Ureter (tissue), 1 donor: Measurements from ENCODE around the gene AKAP8. TPM values are rescaled to one million over a fixed set of nuclear protein-coding genes. Genes with fewer than 3 reads are reported as not detected.
"Not testable (repeated sequence)": the region's sequence is repeated elsewhere in the genome, so short reads cannot be mapped to it uniquely, and the experiment has no call there.

Source experiments
- DNase-seq: peaks from one replicate; pipeline ENCODE4 v3.0.0-alpha.2; 2020; ENCODE audit warnings: low spot score
- total RNA-seq: library from RNA; stranded (reverse); gene quantifications from one replicate; pipeline ENCODE4 v1.2.4, GENCODE V29; 2023
- donor health status: DM: yes; HTN: yes; CAD: no.

Gene AKAP8
- total RNA-seq, 1 donor from 2014 or later: 69.7 TPM

DNA sequence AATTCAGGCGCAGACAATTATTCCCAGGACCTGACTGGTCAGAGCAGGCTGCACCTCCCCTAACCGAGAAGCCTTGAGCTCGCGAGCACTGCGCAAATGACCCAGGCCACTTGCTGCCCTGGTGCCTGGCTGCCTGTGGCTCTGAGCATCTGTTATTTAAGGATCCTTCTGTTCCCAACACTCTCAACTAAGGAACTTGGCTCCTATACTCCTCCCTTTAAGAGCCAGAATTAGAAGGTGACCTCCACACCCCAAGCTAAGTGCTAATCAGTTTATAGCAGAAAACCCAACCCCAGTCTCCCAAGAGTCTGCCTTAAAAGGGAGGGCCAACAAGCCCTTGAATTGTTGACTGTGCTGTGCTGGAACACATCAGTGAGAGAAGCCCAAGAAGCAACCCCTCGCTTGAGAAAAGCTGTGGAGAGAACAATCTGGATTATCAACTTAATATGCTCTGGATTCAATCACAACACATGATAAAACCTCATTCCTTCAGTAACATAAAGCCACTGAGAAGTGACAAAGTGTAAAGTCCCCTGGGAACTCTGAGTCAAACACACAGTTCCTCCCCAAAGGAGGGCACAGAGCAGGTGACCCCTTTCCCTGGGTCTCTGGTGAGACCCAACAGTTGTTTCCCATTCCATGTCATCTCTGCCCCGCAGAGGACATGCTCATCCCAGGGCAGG lies 24.7 kb upstream of the AKAP8 start:
- no peak for DNase-seq

DNA sequence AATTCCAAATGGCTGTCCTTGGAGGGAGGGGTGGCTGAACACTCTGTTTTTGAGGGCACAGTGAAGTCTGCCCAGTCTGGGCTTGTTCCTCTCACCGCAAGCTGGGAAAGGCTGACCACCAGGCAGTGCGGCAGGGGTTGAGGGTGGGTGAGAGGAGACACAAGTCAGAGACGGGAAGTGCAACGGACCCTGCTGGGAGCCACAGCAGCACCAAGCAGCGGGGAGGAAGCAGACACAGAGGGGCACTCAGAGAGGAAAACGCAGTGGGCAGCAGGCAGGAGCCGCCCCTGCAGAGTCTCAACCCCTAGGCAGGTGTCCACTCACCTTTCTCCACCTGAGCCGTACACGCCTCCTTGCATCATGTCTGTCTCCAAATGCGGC lies 23.6 kb upstream of the AKAP8 start:
- no peak for DNase-seq

DNA sequence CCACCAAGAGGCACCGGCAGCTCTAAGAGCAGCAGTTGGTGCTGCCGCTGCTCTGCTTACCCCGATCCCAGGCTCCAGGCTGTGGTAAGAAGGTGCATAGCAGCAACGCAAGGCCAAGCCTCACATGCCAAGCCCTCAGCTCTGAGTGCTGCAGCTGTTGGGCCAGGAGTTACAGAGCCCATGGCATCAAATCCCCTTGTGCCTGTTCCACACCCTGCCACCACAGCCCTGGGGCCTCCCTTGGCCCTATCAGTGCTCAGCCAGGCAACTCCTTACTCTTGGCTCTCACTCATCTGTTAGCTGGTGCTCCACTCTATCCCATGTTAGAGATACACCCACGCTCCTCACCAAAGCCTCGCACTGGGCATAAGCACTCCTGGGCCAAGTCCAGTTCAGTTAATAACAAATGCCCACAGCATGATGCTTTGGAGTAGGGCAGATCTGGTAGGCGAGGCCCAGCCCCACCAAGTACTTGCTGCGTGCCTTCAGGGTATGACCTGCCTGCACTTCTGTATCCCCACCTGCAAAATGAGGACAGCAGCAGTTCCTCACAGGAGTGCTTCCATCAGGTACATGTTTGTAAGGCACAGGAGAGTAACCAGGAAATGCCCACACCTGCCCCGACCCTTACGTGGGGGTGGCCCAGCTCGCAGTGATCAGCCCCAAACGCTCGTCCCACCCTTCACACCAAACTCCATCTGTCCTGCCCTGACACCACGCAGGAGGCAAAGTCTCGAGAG lies 23.0 kb upstream of the AKAP8 start:
- no peak for DNase-seq

DNA sequence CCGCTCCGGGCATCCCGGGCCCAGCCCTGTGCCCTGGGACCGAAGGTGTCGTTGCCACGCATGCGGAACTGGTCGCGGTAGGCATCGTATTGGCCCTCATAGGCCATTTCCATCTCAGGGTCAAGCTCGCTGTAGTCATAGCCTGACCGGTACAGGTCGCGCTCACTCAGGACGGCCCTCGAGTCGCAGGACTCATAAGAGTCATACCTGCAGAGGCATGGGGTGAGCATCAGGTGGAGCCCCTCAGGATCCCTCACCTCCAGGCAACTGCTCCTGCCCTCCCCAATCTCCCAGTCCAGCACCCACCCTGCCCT lies 21.8 kb upstream of the AKAP8 start:
- no peak for DNase-seq

DNA sequence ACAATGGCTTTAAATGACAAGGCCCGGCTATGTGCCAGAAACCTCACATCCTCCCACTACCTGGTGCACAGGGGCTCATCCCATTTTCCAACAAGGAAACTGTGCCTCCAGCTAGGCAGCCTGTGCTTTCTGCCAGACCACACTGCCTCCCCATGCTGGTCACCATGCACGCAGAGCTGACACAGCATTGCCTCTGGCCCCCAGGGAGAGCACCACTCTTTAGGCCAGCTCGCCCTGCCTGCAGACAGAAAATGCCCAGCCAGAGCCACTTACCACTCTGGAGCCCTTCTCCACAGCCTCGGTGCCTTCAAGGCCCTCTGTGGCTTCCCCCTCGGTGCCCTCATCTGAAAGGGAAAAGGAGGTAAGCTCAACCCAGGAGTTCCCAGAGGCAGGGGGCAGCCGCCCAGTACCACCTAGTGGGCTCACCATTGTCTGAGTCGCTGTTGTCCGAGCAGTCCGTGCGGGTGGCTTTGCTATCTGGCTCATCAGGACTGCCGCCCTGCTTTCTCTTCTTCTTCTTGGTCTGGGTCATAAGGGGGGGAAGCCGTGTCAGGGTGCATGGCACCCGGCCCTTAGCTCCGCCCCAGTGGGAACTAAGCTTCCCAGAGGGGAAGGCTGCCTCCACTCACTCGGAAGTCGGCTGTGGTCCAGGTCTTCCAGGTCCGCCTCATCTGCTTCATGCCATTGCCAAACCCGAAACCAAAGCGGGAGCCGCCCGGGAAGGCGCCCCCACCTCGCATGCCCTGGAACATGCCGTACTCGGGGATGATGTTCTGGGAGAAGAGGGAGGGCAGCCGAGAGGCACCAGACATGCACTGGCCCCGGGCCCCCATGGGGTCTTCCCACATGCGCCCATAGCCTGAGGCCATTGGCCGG lies 21.2 kb upstream of the AKAP8 start:
- DNase-seq: no peak

DNA sequence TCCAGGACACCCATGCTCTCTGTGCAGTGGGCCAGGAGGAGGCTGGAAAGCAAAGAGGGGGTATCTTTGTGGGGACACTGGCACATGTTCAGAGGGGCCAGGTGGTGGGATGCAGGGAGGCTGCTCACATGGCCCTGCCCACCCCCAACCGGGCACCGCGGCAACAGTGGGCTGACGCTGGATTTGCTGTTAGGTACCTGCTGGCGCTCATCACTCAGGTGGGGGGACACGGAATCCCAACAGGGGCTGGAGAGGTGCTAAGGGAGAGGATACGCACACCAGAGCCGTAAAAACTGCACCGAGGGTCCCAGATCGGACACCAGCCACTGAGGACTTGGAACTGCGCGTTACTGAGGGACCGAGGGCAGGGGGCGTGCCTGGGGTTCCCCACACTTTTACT lies 20.0 kb upstream of the AKAP8 start:
- no peak for DNase-seq

DNA sequence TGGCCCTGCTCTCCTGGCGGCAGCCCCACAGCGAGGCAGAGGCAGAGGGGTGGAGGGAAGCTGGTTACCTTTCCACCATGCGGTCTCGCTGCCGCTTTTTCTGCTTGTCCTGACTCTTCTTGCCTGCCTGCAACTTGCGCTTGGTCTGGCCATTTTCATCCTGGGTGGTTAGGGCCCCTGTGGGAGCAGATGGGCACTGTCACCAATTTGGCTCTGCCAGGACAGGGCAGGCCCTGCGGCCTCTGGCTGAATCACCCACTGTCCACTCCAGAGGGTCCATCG lies 19.6 kb upstream of the AKAP8 start:
- no peak for DNase-seq

DNA sequence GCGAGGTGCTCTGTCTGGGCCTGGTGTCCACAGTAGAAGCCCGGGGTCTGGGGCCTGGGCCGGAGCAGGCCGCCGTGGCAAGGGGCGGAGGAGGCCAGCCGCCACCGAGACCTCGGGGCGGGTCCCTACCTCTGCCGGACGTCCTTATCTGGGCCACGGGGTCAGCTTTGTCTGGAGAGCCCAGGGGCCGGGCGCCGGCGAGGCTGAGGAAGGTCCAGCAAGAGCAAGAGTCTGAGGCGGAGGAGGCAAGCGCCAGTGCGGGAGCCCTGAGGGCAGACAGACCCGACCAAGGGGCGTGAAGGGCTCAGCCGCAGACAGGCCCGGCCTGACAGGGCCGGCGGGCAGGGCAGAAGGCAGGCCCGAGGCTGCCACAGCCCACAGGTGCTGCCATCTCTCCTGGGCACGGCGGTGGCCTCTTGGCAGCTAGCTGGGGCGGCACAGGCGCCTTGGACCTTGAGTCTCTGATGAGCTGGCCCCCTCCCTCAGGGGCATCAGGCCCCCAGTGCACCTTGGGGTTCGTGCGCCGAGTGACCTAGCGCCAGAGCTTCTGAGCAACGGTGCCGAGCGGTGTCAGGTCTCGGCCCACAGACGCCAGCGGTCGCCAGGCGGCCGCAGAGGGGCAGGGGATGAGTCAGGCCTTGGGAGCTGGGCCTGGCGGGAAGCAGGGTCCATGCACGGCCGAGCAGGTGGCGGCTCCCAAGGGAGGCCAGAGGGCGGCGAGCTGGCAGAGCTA lies 19.1 kb upstream of the AKAP8 start:
- no peak for DNase-seq

DNA sequence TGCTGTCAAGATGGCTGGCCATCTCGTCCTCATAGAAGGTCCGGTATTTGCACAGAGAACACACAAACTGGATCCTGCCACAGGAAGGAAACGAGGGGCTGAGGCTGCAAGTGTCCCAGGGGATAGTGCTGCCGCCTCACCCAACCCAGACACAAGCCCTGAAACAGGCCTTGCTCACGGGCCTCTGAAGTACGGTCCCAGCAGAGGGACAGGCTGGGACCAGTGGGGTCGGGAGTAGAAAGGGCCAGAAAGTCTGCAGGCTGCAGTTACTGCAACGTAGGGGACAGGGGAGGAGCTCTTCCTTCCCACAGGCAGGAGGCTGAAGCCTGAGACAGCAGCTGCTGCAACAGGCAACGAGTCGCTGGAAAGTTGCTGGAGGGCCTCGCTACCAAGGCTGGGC lies 18.2 kb upstream of the AKAP8 start:
- DNase-seq: no peak

DNA sequence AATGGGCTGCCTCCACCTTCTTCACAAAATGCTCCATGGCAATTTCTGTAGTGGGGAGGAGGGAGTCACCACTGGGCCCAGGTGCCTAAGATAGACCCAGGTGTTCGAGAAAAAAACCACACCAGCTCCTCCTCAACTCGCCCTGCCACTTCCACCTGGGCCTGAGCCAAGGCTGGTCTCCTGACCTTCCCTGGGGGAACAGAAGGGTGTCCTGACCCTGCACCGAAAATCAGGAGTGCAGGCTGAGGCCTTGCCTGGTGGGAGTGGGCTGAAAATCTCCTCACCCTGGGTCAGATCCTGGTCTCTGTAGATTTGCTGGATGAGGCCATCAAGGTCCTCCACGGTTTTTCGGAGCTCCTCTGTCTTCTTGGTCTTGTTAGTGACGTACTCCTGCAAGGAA lies 17.6 kb upstream of the AKAP8 start:
- no peak for DNase-seq

DNA sequence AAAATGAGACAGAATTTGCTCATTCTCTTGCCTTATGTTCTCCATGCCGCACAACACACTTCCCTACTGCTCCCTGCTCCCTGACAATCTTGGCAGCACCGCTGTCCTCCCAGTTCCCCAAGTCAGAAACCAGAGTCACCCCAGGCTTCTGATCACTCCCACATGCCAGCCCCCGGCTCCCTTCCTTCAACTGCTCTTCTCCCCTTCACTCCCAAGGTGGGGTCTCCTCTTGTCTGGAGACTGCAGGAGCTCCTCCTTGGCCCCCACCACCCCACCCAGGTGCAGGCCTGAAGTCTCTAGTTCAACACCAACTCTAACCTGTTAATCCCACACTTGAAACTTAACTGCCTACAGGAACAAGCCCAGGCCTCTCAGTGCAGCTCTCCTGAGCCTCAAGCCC lies 16.8 kb upstream of the AKAP8 start:
- no peak for DNase-seq

DNA sequence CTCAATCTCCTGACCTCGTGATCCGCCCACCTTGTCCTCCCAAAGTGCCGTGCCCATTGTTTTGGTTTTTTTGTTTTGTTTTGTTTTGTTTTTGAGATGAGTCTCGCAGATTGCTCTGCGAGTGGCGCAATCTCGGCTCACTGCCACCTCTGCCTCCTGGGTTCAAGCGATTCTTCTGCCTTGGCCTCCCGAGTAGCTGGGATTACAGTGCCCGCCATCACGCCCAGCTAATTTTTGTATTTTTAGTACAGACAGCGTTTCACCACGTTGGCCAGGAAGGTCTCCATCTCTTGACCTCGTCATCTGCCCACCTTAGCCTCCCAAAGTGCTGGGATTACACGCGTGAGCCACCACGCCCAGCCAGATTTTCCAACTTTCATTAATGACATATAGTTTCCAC lies 15.7 kb upstream of the AKAP8 start:
- not testable (repeated sequence) for DNase-seq

DNA sequence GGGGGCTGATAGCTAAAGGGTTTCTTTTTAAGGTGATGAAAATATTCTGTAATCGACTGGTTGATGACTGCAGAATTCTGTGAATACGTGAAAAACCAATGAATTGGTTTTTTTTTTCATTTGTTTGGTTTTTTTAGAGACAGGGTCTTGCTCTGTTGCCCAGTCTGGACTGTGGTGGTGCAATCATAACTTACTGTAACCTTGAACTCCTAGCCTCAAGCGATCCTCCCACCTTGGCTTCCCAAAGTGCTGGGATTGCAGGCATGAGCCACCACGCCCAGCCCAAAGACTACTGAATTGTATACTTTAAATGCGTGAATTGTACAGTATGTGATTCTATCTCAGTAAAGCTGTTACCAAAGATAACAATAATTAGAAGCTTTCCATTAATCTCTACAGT lies 14.8 kb upstream of the AKAP8 start:
- DNase-seq: no peak

DNA sequence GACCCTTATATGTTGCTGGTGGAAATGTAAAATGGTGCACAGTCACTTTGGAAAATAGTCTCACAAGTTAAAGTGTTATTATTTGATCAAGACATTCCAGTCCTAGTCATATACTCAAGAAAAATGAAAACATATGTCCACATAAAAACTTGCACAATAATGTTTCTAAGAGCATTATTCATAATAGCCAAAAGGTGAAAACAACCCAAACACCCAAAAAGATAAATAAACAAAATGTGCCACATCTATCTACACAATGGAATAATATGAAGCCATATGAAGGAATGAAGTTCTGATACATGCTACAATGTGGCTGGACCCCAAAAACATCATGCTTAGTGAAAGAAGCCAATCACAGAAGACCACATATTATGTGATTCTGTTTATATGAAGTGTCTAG lies 14.4 kb upstream of the AKAP8 start:
- no peak for DNase-seq

DNA sequence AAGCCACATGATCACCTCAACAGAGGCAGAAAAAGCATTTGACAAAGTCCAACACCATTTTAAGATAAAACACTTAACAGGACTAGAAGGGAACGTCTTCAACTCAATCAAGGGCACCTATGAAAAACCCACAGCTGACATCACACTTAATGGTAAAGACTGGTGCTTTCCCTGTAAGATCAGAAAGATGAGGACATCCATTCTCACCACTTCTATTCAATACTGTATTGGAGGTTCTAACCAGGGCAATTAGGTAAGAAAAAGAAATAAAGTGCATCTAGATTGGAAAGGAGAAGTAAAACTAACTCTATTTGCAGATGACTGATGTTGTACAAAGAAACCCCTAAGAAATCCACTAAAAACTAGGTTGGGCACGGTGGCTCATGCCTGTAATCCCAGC lies 11.2 kb upstream of the AKAP8 start:
- DNase-seq: no peak

DNA sequence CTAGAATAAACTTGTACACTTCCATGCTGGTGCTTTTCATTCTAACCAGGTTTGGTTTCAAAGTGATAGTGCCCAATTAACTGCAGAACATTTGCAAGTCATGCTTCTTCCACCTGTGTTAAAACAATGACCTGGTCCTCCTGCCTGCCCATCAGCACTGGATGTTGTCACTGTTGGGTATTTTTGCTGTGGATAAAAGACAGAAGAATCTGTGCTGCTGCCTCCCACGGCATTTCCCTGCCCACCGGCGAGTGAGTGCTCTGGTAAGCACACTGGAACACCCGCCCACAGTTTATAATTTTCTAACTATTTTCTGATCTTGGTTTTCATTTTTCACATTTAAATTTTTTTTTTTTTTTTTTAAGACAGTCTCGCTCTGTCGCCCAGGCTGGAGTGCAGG lies 2.3 kb upstream of the AKAP8 start:
- DNase-seq: no peak

DNA sequence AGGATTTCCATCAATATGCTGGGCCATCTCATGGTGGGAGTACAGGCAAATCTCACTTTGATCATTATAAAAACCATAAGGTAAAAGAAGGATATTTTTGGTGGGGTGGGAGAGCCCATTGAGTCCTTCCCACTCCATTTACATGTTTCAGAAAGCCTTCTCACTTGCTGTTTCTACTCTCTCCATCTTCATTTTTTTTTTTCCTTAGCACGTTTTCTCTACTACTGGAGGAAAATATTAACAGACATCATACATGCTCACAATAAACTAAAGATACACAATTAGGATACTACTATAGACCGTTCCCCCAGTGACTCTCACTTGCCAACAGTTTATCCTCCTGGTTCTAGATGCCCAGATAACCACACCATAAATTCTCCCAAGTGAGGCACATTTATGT lies 1.8 kb upstream of the AKAP8 start:
- no peak for DNase-seq

DNA sequence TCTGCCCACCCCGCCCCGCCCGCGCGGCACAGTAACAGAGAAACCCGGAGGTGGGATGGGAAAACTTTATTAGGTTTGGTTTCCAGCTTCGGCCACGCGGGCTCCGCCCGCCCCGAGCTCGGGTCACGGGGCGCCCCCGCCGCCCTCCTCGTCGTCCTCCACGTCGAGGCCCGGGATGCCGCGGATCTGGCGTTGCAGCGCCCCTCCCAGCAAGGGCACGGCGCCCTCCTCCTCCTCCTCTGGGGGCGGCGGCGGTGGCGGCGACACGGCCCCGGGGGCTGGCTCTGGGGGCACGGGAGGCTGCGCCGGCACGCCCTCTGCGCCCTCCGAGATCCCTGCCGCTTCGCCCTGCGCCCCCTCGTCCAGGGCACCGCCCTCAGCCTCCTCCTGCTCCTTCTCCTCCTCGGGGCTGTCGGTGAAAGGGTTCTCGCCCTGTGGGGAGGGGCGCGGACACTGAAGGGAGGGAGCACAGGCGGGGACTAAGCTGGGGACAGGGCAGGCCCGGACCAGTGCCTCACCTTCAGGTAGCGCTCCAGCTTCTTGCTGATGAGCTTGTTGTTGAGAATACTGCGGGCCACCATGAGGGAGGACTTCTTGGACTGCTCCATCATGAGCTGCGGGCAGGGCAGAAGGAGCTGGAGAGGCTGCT lies 536 bp upstream of the AKAP8 start:
- DNase-seq: peak; percentile 82

DNA sequence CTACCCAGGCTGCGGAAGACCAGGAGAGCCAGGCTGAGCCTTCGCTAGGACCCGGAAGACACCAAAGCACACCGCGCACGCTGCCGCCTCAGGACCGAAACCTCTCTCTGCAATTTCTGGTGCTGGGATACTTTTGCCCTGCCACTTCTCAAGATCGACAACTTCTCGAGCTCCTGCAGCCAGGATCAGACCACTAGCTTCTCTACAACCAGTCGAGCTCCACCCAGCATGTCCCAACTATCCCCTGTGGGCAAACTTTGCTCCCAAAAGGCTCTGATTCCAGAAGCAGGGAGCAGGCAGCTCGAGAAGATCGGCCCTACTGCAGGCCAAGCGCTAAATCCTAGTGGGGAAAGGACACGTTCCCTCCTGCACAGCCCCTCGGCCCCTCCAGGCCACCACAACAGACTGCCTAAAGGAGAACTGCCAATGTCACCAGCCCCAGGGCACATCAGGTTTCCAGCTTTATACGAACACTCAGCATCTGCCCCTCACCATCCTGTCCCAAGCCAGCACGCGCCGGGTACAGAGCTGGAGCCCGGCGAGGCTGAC lies 979 bp downstream of the AKAP8 start:
- peak; percentile 64 for DNase-seq

DNA sequence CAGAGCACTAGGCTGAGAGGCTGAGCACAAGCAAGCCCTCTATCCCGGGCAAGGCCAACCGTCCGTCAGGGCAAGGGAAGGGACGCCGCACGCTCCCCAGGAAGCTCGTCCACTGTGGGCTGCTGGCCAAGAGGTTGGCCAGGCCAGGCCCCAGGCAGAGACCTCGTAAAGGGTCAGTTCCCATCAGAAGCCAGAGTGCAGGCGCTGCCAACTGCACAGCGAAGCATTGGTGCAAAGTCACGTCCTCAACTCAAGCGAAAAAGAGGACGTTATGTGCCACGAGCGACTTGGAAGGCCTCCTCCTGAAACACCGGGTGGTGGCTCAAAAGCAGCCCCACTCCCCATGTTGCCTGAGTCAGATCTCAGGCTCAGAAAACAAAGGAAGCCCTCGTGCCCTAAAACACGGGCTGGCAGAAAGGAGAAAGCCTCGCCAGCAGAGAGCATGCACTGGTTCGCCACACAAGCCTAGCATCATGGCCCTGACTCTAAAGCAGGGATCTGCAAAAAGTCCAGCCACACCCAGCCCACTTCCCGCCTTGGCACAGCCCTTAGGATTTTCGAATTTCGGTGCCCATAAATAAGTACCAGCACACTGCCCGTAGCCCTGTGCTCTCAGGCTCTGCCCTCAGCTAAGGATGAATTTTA lies 4.7 kb downstream of the AKAP8 start:
- DNase-seq: no peak

DNA sequence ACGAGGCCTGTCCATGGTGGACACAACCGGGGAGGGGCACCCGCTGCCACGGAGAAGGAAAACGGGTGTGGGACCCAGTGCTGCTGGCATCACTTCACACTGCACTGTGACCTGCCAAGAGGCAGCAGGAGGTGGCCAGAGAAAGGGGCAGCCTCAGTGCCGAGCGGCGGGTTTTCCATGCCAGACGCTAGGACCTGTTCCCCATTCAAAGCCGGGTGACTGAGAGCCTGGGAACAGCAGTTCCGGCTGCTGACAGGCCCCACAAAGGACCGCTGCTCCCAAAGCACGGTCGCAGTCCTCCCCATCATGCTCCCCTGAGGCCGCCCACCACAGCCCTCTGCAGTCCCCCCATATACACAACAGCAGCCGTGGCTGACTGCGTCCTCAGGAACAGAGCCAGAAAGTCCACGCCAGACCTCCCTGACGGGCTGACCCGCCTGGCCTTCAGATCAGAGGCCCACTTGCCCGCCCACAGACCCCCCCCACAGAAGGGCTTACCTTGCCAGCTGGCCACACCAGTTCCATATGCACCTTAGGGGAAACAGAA lies 5.4 kb downstream of the AKAP8 start:
- DNase-seq: no peak
